Fibroblast of skin of back (primary cell): ENCODE measurements around the gene TRAPPC3L.

Experiments
- DNase-seq: peaks from one replicate; pipeline ENCODE4 v3.0.0-alpha.2; 2013

The TRAPPC3L gene

GRCh38 chr6:116465246-116465645 lies 80.2 kb downstream of the TRAPPC3L start:
- DNase-seq = no peak

- DNase-seq = no peak
These were observed 82.2 kb downstream of the TRAPPC3L start for GRCh38 chr6:116463301-116463700.

GRCh38 chr6:116461932-116462885 lies 83.3 kb downstream of the TRAPPC3L start:
- peak; percentile 66 for DNase-seq

- DNase-seq = no peak
These were observed 84.1 kb downstream of the TRAPPC3L start, which contains the start of gene CALHM6 for GRCh38 chr6:116461331-116461931. Gene CALHM6, plus strand, starts transcription at chr6:116461375. Its CDS starts 555 bp downstream, at chr6:116461930.

GRCh38 chr6:116459927-116460326 lies 85.6 kb downstream of the TRAPPC3L start:
- no peak for DNase-seq

GRCh38 chr6:116458264-116458663 lies 87.2 kb downstream of the TRAPPC3L start:
- no peak for DNase-seq

- DNase-seq = no peak
These were observed 88.6 kb downstream of the TRAPPC3L start for GRCh38 chr6:116456927-116457326.

- no peak for DNase-seq
These were observed 89.4 kb downstream of the TRAPPC3L start for GRCh38 chr6:116456106-116456505.

- DNase-seq = no peak
These were observed 93.0 kb downstream of the TRAPPC3L start for GRCh38 chr6:116452531-116452930.

GRCh38 chr6:116451916-116452315 lies 93.6 kb downstream of the TRAPPC3L start:
- no peak for DNase-seq

- DNase-seq = no peak
These were observed 94.4 kb downstream of the TRAPPC3L start for GRCh38 chr6:116450769-116451740.

GRCh38 chr6:116450185-116450710 lies 95.2 kb downstream of the TRAPPC3L start:
- DNase-seq = no peak

- no peak for DNase-seq
These were observed 95.9 kb downstream of the TRAPPC3L start for GRCh38 chr6:116449565-116449964.

GRCh38 chr6:116447496-116448011 lies 97.9 kb downstream of the TRAPPC3L start:
- peak; percentile 92 for DNase-seq

GRCh38 chr6:116447052-116447451 lies 98.4 kb downstream of the TRAPPC3L start:
- peak; percentile 23 for DNase-seq

- DNase-seq = peak; percentile 37
These were observed 99.1 kb downstream of the TRAPPC3L start for GRCh38 chr6:116446399-116446798.

- no peak for DNase-seq
These were observed 100.4 kb downstream of the TRAPPC3L start for GRCh38 chr6:116445102-116445501.
